ENCODE data around the gene STKLD1. TPM values are rescaled to one million over a fixed set of nuclear protein-coding genes. Genes with fewer than 3 reads are reported as not detected.

Gene STKLD1
- total and polyA plus RNA-seq, 2 donors (not counting 1 experiment from before 2014, with no cell fraction given), result 0.18 to 1.1 TPM

DNA sequence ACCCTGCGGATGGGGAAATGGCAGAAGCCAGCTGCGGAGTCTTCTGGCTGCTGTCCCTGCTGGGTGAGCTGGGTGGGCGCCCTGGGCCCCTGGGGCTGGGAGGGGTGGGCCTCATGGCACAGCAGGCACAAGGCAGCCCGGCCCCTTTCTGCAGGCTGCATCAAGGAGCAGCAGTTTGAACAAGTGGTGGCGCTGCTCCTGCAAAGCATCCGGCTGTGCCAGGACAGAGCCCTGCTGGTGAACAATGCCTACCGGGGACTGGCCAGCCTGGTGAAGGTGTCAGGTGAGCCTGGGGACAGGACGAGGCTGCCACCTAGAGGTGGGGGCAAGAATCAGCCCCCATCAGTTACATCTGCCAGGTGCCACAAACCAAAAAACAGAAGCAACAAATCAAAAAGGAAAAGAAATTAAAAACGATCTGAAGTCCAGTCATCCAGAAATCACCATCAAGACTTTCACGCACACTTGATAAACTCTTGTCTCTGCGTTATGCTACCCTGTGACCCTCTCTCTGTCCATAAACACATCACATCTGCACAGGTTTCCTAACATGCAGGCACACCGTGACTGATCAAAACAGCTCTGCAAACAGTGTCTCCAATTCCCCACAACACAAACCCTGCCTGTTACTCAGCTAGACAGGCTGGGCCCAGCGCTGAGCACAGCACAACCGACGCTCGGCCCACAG, 27.7 kb downstream of the STKLD1 start:
- H3K79me2 ChIP-seq (ENCODE audit: control insufficient read depth, insufficient read depth, low read length), result peaks cover 5% of the 10 kb centered on the region
- WGBS (ENCODE audit: insufficient coverage), result 78% methylated on average over 15 of the region's 16 CpGs
- no peak overlapping the region for H3K9ac ChIP-seq (ENCODE audit: low read length)
- no peaks in the 10 kb centered on the region for H3K27me3 ChIP-seq (replicated peaks in 1 of 4; ENCODE audit: control extremely low read depth in 1 of 4, control insufficient read depth in 3 of 4, insufficient read depth in 4 of 4, low read length in 3 of 4)
- H3K4me3 ChIP-seq (ENCODE audit: control extremely low read depth in 1 of 5, extremely low read depth in 1 of 5, insufficient read depth in 1 of 5, low read depth in 2 of 5, low read length in 4 of 5), result no peak overlapping the region
- no peak for TF ChIP-seq EZH2 (IDR thresholded peaks at IDR 0.05; ENCODE audit: borderline replicate concordance, insufficient read depth, low read depth, low read length, poor library complexity, severe bottlenecking)
- TF ChIP-seq, protein P1, sequence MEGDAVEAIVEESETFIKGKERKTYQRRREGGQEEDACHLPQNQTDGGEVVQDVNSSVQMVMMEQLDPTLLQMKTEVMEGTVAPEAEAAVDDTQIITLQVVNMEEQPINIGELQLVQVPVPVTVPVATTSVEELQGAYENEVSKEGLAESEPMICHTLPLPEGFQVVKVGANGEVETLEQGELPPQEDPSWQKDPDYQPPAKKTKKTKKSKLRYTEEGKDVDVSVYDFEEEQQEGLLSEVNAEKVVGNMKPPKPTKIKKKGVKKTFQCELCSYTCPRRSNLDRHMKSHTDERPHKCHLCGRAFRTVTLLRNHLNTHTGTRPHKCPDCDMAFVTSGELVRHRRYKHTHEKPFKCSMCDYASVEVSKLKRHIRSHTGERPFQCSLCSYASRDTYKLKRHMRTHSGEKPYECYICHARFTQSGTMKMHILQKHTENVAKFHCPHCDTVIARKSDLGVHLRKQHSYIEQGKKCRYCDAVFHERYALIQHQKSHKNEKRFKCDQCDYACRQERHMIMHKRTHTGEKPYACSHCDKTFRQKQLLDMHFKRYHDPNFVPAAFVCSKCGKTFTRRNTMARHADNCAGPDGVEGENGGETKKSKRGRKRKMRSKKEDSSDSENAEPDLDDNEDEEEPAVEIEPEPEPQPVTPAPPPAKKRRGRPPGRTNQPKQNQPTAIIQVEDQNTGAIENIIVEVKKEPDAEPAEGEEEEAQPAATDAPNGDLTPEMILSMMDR (IDR thresholded peaks at IDR 0.05), result peak; percentile 75
- no peaks in the 10 kb centered on the region for H3K9me3 ChIP-seq (ENCODE audit: control extremely low read depth in 1 of 3, control insufficient read depth in 2 of 3, insufficient read depth in 1 of 3, low read length in 2 of 3)
- CTCF ChIA-PET, result interaction anchor here (0.8 to 4.8 kb wide), 5 partner anchors 82 to 221 kb away, joined by 3 to 34 read pairs (median 5); no protein-coding TSS in a partner anchor
- Mint-ChIP-seq H3K4me3 (no peak overlapping the region), H3K27ac (no peak overlapping the region), H3K4me1 (peaks cover 2% of the 10 kb centered on the region), H3K9me3 (ENCODE audit: insufficient read depth) (no peaks in the 10 kb centered on the region), H3K27me3 (no peaks in the 10 kb centered on the region)
- peaks cover 0 to 2% of the 10 kb centered on the region in 2 donors for H3K4me1 ChIP-seq (ENCODE audit: control insufficient read depth in 2 of 2, insufficient read depth in 2 of 2, low read length in 2 of 2)
- no peak overlapping the region for H3K27ac ChIP-seq (ENCODE audit: low read length in 2 of 2)
- ATAC-seq (ENCODE audit: low read depth), result no peak
- POLR2A ChIA-PET, result no interaction called here
- no peak overlapping the region for H3K4me2 ChIP-seq (replicated peaks; ENCODE audit: low read depth, low read length, poor library complexity, severe bottlenecking)
- H2AFZ ChIP-seq (ENCODE audit: insufficient read depth, low read depth, low read length, poor library complexity, severe bottlenecking), result no peak overlapping the region
- H4K20me1 ChIP-seq (ENCODE audit: control insufficient read depth, insufficient read depth, low read length, poor library complexity, severe bottlenecking), result peaks cover 38% of the 10 kb centered on the region
- peaks cover 0 to 43% of the 10 kb centered on the region in 2 experiments for H3K36me3 ChIP-seq (replicated peaks in 1 of 2; ENCODE audit: control extremely low read depth in 1 of 2, control insufficient read depth in 1 of 2, extremely low read depth in 1 of 2, insufficient read depth in 2 of 2, low read length in 1 of 2)
- DNase-seq, result peak; percentile 59
- intact Hi-C loops (cut with micrococcal nuclease), result no loop called here

DNA sequence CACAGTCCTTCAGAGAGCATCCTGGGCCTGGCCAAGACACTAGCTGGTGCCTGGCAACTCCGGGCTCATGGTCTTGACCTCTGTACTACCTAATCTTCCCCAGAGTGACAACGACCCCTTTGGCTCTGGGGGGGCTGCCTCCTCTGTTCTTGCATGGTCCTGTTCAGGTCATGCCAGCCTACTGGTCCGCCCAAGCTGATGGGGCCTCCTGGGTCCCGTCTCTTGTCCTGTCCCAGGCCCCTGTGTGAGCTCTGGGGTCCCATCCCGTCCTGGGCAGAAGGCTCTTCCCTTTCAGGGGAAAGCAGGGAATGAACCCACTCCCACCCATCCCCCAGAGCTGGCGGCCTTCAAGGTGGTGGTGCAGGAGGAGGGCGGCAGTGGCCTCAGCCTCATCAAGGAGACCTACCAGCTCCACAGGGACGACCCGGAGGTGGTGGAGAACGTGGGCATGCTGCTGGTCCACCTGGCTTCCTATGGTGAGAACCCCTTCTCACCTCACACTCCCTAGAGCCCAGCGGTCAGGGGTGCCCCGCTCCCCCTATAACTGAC, 28.4 kb downstream of the STKLD1 start:
- Mint-ChIP-seq H3K4me1 (peaks cover 2% of the 10 kb centered on the region), H3K9me3 (ENCODE audit: insufficient read depth) (no peaks in the 10 kb centered on the region), H3K27me3 (no peaks in the 10 kb centered on the region), H3K4me3 (no peak overlapping the region), H3K27ac (no peak overlapping the region)
- no peak overlapping the region for H3K27ac ChIP-seq (ENCODE audit: low read length in 2 of 2)
- peaks cover 0 to 47% of the 10 kb centered on the region in 2 experiments for H3K36me3 ChIP-seq (replicated peaks in 1 of 2; ENCODE audit: control extremely low read depth in 1 of 2, control insufficient read depth in 1 of 2, extremely low read depth in 1 of 2, insufficient read depth in 2 of 2, low read length in 1 of 2)
- no peak overlapping the region for H3K4me3 ChIP-seq (ENCODE audit: control extremely low read depth in 1 of 5, extremely low read depth in 1 of 5, insufficient read depth in 1 of 5, low read depth in 2 of 5, low read length in 4 of 5)
- peaks cover 5% of the 10 kb centered on the region for H3K79me2 ChIP-seq (ENCODE audit: control insufficient read depth, insufficient read depth, low read length)
- 92% methylated on average over 8 of the region's 12 CpGs for WGBS (ENCODE audit: insufficient coverage)
- CTCF ChIA-PET, result interaction anchor here (0.8 to 4.8 kb wide), 5 partner anchors 81 to 222 kb away, joined by 3 to 34 read pairs (median 5); no protein-coding TSS in a partner anchor
- DNase-seq, result no peak
- H2AFZ ChIP-seq (ENCODE audit: insufficient read depth, low read depth, low read length, poor library complexity, severe bottlenecking), result no peak overlapping the region
- H3K4me1 ChIP-seq (ENCODE audit: control insufficient read depth in 2 of 2, insufficient read depth in 2 of 2, low read length in 2 of 2), result peaks cover 0 to 2% of the 10 kb centered on the region in 2 donors
- TF ChIP-seq, protein P1 (IDR thresholded peaks at IDR 0.05), result no peak
- TF ChIP-seq EZH2 (IDR thresholded peaks at IDR 0.05; ENCODE audit: borderline replicate concordance, insufficient read depth, low read depth, low read length, poor library complexity, severe bottlenecking), result no peak
- H3K9me3 ChIP-seq (ENCODE audit: control extremely low read depth in 1 of 3, control insufficient read depth in 2 of 3, insufficient read depth in 1 of 3, low read length in 2 of 3), result no peaks in the 10 kb centered on the region
- POLR2A ChIA-PET, result no interaction called here
- no peak overlapping the region for H3K4me2 ChIP-seq (replicated peaks; ENCODE audit: low read depth, low read length, poor library complexity, severe bottlenecking)
- no peaks in the 10 kb centered on the region for H3K27me3 ChIP-seq (replicated peaks in 1 of 4; ENCODE audit: control extremely low read depth in 1 of 4, control insufficient read depth in 3 of 4, insufficient read depth in 4 of 4, low read length in 3 of 4)
- H4K20me1 ChIP-seq (ENCODE audit: control insufficient read depth, insufficient read depth, low read length, poor library complexity, severe bottlenecking), result peaks cover 38% of the 10 kb centered on the region
- no peak for ATAC-seq (ENCODE audit: low read depth)
- H3K9ac ChIP-seq (ENCODE audit: low read length), result no peak overlapping the region
- intact Hi-C loops (cut with micrococcal nuclease), result no loop called here
